OCI-LY1 (cell line): ENCODE results near the gene CNOT6L.
"Not testable (repeated sequence)": the region's sequence is repeated elsewhere in the genome, so short reads cannot be mapped to it uniquely, and the experiment has no call there.

ENCODE experiments used
- H2AFZ ChIP-seq: fragments of 200-600 bp; sonication (generic), shearing (Covaris generic); 2 replicates; pipeline ENCODE4 v1.6.0; 2014; ENCODE audit warnings: antibody characterized with exemption, mild to moderate bottlenecking, low read length
- H3F3A ChIP-seq: fragments of 200-600 bp; sonication (generic), shearing (Covaris generic); 2 replicates; pipeline ENCODE4 v1.6.0; 2014; ENCODE audit warnings: mild to moderate bottlenecking, antibody characterized with exemption, low read length, moderate library complexity; ENCODE audit not compliant: insufficient read depth
- H3K27ac ChIP-seq: fragments of 200-600 bp; sonication (generic); 2 replicates; pipeline ENCODE4 v1.5.1; 2014; ENCODE audit warnings: low read length, mixed run types, mild to moderate bottlenecking, low read depth; ENCODE audit not compliant: poor library complexity, severe bottlenecking
- H3K27me3 ChIP-seq: fragments of 200-600 bp; sonication (generic); 2 replicates; pipeline ENCODE4 v1.6.0; 2014; ENCODE audit warnings: antibody characterized with exemption, mild to moderate bottlenecking, low read length, moderate library complexity; ENCODE audit not compliant: insufficient read depth
- H3K36me3 ChIP-seq: fragments of 200-600 bp; sonication (generic); 2 replicates; pipeline ENCODE4 v1.6.1; 2014; ENCODE audit warnings: mild to moderate bottlenecking, antibody characterized with exemption, low read length, moderate library complexity, mixed read lengths; ENCODE audit not compliant: insufficient read depth
- H3K4me1 ChIP-seq: fragments of 200-600 bp; sonication (generic); 2 replicates; pipeline ENCODE4 v1.5.1; 2014; ENCODE audit warnings: mild to moderate bottlenecking, low read length, moderate library complexity; ENCODE audit not compliant: insufficient read depth, severe bottlenecking
- H3K4me2 ChIP-seq: fragments of 200-600 bp; sonication (generic), shearing (Covaris generic); 2 replicates; pipeline ENCODE4 v1.6.1; 2014; ENCODE audit warnings: low read length
- H3K4me3 ChIP-seq: fragments of 200-600 bp; sonication (generic); 2 replicates; pipeline ENCODE4 v1.5.1; 2014; ENCODE audit warnings: low read length, low read depth, mild to moderate bottlenecking, mixed read lengths; ENCODE audit not compliant: poor library complexity, severe bottlenecking
- H3K79me2 ChIP-seq: fragments of 200-600 bp; shearing (Covaris generic); 2 replicates; pipeline ENCODE4 v1.6.1; 2016; ENCODE audit warnings: mixed run types, low read length, mixed read lengths; ENCODE audit not compliant: insufficient read depth
- H3K9ac ChIP-seq: fragments of 200-600 bp; sonication (generic), shearing (Covaris generic); 2 replicates; pipeline ENCODE4 v1.6.1; 2014; ENCODE audit warnings: mild to moderate bottlenecking, low read length, mixed read lengths
- H3K9me2 ChIP-seq: fragments of 200-600 bp; sonication (generic), shearing (Covaris generic); 2 replicates; pipeline ENCODE4 v1.6.1; 2014; ENCODE audit warnings: low read depth, mild to moderate bottlenecking, low read length, mixed read lengths
- H3K9me3 ChIP-seq: fragments of 200-600 bp; shearing (Covaris generic); 2 replicates; pipeline ENCODE4 v1.6.1; 2014; ENCODE audit warnings: low read length, mixed read lengths
- H4K20me1 ChIP-seq: fragments of 200-600 bp; sonication (generic), shearing (Covaris generic); 2 replicates; pipeline ENCODE4 v1.6.0; 2016; ENCODE audit warnings: mild to moderate bottlenecking, low read length; ENCODE audit not compliant: insufficient read depth
- EZH2 ChIP-seq: fragments of 200-600 bp; sonication (generic), shearing (Covaris generic); IDR thresholded peaks from 2 replicates; pipeline ENCODE4 v1.8.0; 2017; ENCODE audit warnings: borderline replicate concordance, mixed run types, mild to moderate bottlenecking, antibody characterized with exemption, low read length, moderate library complexity, mixed read lengths
- TF ChIP-seq, protein P1 (sequence below): fragments of 200-600 bp; sonication (generic), shearing (Covaris generic); IDR thresholded peaks from 2 replicates; pipeline ENCODE4 v1.5.1; 2017; ENCODE audit warnings: mild to moderate bottlenecking, antibody characterized with exemption, low read length, moderate library complexity, mixed read lengths

CNOT6L gene

DNA sequence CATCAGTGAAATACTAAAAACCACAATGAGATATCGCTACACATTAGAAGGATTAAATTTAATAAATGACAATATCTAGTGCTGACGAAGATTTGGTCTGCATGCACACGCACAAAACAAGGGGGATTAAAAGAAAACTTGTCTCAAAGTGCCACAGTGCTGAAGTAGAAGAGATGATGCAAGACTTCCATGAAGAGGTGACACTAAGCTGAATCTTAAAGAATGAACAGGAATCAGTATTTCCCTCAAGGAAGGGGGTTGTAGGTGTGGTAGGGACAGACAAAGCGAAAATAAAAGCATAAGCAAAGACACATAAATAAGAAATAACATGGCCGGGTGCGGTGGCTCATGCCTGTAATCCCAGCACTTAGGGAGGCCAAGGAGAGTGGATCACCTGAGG is 33.5 kb downstream of the CNOT6L start:
- no peaks in the 10 kb centered on the region; the same call in 1 of the 2 replicates for H4K20me1 ChIP-seq
- no peaks in the 10 kb centered on the region for H3K36me3 ChIP-seq
- H3F3A ChIP-seq = no peaks in the 10 kb centered on the region; the same call in 1 of the 2 replicates
- H3K4me1 ChIP-seq = no peaks in the 10 kb centered on the region
- H3K27me3 ChIP-seq = no peaks in the 10 kb centered on the region
- no peak overlapping the region for H3K4me2 ChIP-seq
- TF ChIP-seq EZH2 = no peak
- TF ChIP-seq, protein P1, sequence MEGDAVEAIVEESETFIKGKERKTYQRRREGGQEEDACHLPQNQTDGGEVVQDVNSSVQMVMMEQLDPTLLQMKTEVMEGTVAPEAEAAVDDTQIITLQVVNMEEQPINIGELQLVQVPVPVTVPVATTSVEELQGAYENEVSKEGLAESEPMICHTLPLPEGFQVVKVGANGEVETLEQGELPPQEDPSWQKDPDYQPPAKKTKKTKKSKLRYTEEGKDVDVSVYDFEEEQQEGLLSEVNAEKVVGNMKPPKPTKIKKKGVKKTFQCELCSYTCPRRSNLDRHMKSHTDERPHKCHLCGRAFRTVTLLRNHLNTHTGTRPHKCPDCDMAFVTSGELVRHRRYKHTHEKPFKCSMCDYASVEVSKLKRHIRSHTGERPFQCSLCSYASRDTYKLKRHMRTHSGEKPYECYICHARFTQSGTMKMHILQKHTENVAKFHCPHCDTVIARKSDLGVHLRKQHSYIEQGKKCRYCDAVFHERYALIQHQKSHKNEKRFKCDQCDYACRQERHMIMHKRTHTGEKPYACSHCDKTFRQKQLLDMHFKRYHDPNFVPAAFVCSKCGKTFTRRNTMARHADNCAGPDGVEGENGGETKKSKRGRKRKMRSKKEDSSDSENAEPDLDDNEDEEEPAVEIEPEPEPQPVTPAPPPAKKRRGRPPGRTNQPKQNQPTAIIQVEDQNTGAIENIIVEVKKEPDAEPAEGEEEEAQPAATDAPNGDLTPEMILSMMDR = no peak
- H3K9ac ChIP-seq = no peak overlapping the region
- no peaks in the 10 kb centered on the region for H3K9me3 ChIP-seq
- H3K79me2 ChIP-seq = peaks cover 87% of the 10 kb centered on the region
- no peak overlapping the region for H2AFZ ChIP-seq
- no peak overlapping the region for H3K4me3 ChIP-seq
- H3K27ac ChIP-seq = no peak overlapping the region
- no peaks in the 10 kb centered on the region for H3K9me2 ChIP-seq

DNA sequence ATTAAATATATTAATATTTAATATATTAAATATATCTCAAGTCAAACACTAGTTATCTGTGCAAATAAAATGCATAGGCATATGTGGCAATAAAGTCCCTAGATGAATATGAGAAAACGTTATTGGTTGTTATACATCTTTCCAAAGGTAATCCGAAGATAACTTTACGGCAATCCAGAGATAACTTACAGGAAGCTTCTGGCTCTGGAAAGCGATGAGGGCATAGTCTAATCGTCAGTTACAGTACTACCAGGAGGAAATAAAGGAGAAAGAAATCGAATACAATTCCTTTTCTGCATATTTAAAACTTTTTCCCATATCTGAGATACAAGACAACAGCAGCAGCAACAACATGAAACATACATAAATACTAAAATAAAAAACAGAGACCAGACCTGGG is 35.3 kb downstream of the CNOT6L start:
- no peaks in the 10 kb centered on the region for H3K27me3 ChIP-seq
- H3K9me3 ChIP-seq = no peaks in the 10 kb centered on the region
- no peak overlapping the region for H2AFZ ChIP-seq
- no peaks in the 10 kb centered on the region; the same call in 1 of the 2 replicates for H3F3A ChIP-seq
- no peak overlapping the region for H3K4me3 ChIP-seq
- no peak overlapping the region for H3K9ac ChIP-seq
- TF ChIP-seq EZH2 = no peak
- TF ChIP-seq, protein P1 = no peak
- no peaks in the 10 kb centered on the region for H3K36me3 ChIP-seq
- peaks cover 93% of the 10 kb centered on the region for H3K79me2 ChIP-seq
- H3K9me2 ChIP-seq = no peaks in the 10 kb centered on the region
- no peak overlapping the region for H3K27ac ChIP-seq
- no peak overlapping the region for H3K4me2 ChIP-seq
- H3K4me1 ChIP-seq = no peaks in the 10 kb centered on the region
- no peaks in the 10 kb centered on the region; the same call in 1 of the 2 replicates for H4K20me1 ChIP-seq

DNA sequence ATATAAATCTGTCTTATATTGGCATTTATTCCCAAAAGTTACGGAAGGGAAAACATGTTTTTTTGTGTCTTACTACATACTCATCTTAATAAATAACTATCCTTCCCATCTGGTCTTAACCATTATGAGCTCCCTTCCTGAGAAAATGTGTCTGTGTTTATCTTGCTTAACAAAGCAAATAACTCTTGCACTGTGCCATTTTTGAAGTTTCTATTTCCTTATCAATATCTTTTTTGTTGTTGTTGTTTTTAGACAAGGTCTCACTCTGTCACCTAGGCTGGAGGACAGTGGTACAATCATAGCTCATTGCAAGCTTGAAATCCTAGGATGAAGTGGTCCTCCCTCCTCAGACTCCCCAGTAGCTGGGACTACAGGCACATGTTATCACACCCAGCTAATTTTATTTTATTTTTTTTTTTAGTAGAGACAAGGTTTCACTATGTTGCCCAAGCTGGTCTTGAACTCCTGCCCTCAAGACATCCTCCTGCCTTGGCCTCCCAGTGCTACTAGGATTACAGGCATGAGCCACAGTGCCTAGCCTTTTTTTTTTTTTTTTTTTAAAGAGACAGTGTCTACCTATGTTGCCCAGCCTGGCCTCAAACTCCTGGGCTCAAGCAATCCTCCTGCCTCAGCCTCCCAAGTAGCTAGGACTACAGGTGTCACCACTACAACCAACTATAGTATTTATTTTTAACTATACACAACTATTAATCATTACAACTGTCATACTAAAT is 36.9 kb downstream of the CNOT6L start:
- no peaks in the 10 kb centered on the region; the same call in 1 of the 2 replicates for H3F3A ChIP-seq
- H3K9me3 ChIP-seq = no peaks in the 10 kb centered on the region
- H3K79me2 ChIP-seq = peaks cover 95% of the 10 kb centered on the region
- no peak overlapping the region for H3K27ac ChIP-seq
- H3K27me3 ChIP-seq = no peaks in the 10 kb centered on the region
- H3K4me1 ChIP-seq = no peaks in the 10 kb centered on the region
- no peaks in the 10 kb centered on the region; the same call in 1 of the 2 replicates for H4K20me1 ChIP-seq
- H3K4me3 ChIP-seq = no peak overlapping the region
- TF ChIP-seq, protein P1 = no peak
- no peak for TF ChIP-seq EZH2
- H2AFZ ChIP-seq = no peak overlapping the region
- no peak overlapping the region for H3K4me2 ChIP-seq
- H3K9me2 ChIP-seq = no peaks in the 10 kb centered on the region
- 0 out of 2 replicates have a peak, but pooled peaks cover 3% of the 10 kb centered on the region for H3K36me3 ChIP-seq
- H3K9ac ChIP-seq = no peak overlapping the region

DNA sequence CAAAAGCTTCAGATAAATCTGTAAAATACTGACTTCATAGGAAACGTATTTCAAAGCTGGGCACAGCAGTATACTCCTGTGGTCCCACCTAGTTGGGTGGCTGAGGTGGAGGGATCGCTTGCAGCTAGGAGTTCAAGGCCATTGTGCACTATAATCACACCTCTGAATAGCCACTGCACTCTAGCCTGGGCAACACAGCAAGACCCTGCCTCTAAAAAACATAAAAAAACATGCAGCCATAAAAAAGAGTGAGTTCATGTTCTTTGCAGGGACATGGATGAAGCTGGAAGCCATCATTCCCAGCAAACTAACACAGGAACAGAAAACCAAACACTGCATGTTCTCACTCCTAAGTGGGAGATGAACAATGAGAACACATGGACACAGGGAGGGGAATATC is 38.4 kb downstream of the CNOT6L start:
- H3K27me3 ChIP-seq, H3K9me2 ChIP-seq, H3K27ac ChIP-seq, H3K4me3 ChIP-seq, H3K4me1 ChIP-seq, H3F3A ChIP-seq, H2AFZ ChIP-seq, H3K9ac ChIP-seq, H3K9me3 ChIP-seq, H3K4me2 ChIP-seq, H4K20me1 ChIP-seq: not testable (repeated sequence)
- Histone ChIP-seq H3K36me3 (peaks cover 12% of the 10 kb centered on the region; the same call in 1 of the 2 replicates), H3K79me2 (peaks cover 88% of the 10 kb centered on the region)
